Naive thymus-derived CD8-positive, alpha-beta T cell (primary cell): Measurements from ENCODE around the gene AMZ2. TPM values are rescaled to one million over a fixed set of nuclear protein-coding genes. Genes with fewer than 3 reads are reported as not detected.
"Not testable (repeated sequence)": the region's sequence is repeated elsewhere in the genome, so short reads cannot be mapped to it uniquely, and the experiment has no call there.

ENCODE experiments used
- ATAC-seq, 2 donors: fragments of 150-1000 bp; cut with Tn5 transposase in 1 of 2; sonication (Bioruptor Pico), chemical (Tn5 transposase) in 1 of 2; 1 replicate in 1 of 2; 2 replicates in 1 of 2; pipeline ENCODE4 v1.10.0; 2021; ENCODE audit warnings: mild to moderate bottlenecking in 2 of 2, moderate library complexity in 2 of 2
- POLR2A ChIA-PET: fragments of 350-600 bp; sonication (Branson Sonifier 250); formaldehyde crosslinking; loops from one replicate; lab custom pipeline; 2021; ENCODE audit warnings: antibody characterized with exemption; lab: Charles Lee
- DNase-seq, 10 donors: peaks; one replicate each; pipeline versions ENCODE4 v3.0.0 to v3.0.0-alpha.2; 2020 to 2022
- H3K27ac Mint-ChIP-seq, 10 donors: one replicate each; pipeline ENCODE4 v1.8.0; 2020 to 2022; ENCODE audit warnings: mild to moderate bottlenecking in 10 of 10, mixed read lengths in 10 of 10, moderate library complexity in 4 of 10, inconsistent platforms in 1 of 10
- H3K27me3 Mint-ChIP-seq, 5 donors: one replicate each; pipeline ENCODE4 v1.8.0; 2021 to 2022; ENCODE audit warnings: mixed read lengths in 5 of 5
- H3K36me3 Mint-ChIP-seq, 3 donors: one replicate each; pipeline ENCODE4 v1.8.0; 2020 to 2022; ENCODE audit warnings: mixed read lengths in 3 of 3, mild to moderate bottlenecking in 2 of 3, inconsistent platforms in 1 of 3
- H3K4me1 Mint-ChIP-seq, 4 donors: one replicate each; pipeline ENCODE4 v1.8.0; 2021 to 2022; ENCODE audit warnings: mixed read lengths in 4 of 4
- H3K4me3 Mint-ChIP-seq, 10 donors: one replicate each; pipeline ENCODE4 v1.8.0; 2020 to 2022; ENCODE audit warnings: mild to moderate bottlenecking in 10 of 10, mixed read lengths in 10 of 10, moderate library complexity in 6 of 10, inconsistent platforms in 1 of 10
- H3K9me3 Mint-ChIP-seq, 9 donors: one replicate each; pipeline ENCODE4 v1.8.0; 2020 to 2022; ENCODE audit warnings: mixed read lengths in 9 of 9, mild to moderate bottlenecking in 3 of 9, inconsistent platforms in 1 of 9, moderate library complexity in 1 of 9
- polyA plus RNA-seq, 3 donors: library from polyadenylated mRNA; unstranded; fragments of 300-500 nt; fragmentation: Illumina TruSeq; gene quantifications; one replicate each; pipeline ENCODE4 v1.2.3, GENCODE V29; 2021
- total RNA-seq, 8 experiments: library from RNA in 2 of 8; stranded (reverse) in 2 of 8; gene quantifications; one replicate each; pipeline ENCODE4 v1.2.3 and lab custom pipeline; 2021 to 2026

AMZ2 gene
- 10 to 100 TPM; 72.4 to 72.7 TPM for total RNA-seq
- 100 to 1,000 TPM in 1 of 3 donors, 10 to 100 TPM in 2; 89.0 to 125 (median 94.6) TPM for polyA plus RNA-seq
- total RNA-seq (lab: John Stamatoyannopoulos, UW) = 49.5 to 71.2 (median 60.8) reads per million in 6 experiments

GRCh38 chr17:68247445-68248198, at the start of gene AMZ2:
Gene AMZ2 (plus strand): TSS chr17:68248043. CDS start chr17:68250188, 2,145 bp downstream.
- ATAC-seq (peak; percentile 86 to 88), DNase-seq (peak; percentile 91 to 99 (median 98))
- H3K27me3 Mint-ChIP-seq = no peaks in the 10 kb centered on the region
- H3K4me1 Mint-ChIP-seq = peaks cover 10 to 47% (median 32%) of the 10 kb centered on the region in 4 donors
- POLR2A ChIA-PET = interaction anchor here (0.6 to 4.8 kb wide), 26 partner anchors 8 to 1343 kb away, joined by 3 to 95 read pairs (median 4); partner anchors contain the start of genes ARSG, SLC16A6 and WIPI1
- no peaks in the 10 kb centered on the region for H3K9me3 Mint-ChIP-seq
- H3K4me3 Mint-ChIP-seq = peak within 1 kb of the TSS; percentile 91 to 98 (median 94)
- peak within 1 kb of the TSS; percentile 90 to 99 (median 98) for H3K27ac Mint-ChIP-seq
- peaks cover 0 to 19% (median 7%) of the 10 kb centered on the region in 3 donors for H3K36me3 Mint-ChIP-seq

GRCh38 chr17:68198931-68199836, 48.7 kb upstream of the AMZ2 start:
- POLR2A ChIA-PET = interaction anchor here (0.5 to 14.4 kb wide), 8 partner anchors 16 to 202 kb away, joined by 3 to 224 read pairs (median 6); partner anchors contain the start of gene AMZ2
- peaks cover 5 to 44% (median 11%) of the 10 kb centered on the region in 5 donors for H3K27me3 Mint-ChIP-seq
- peaks cover 11 to 45% (median 33%) of the 10 kb centered on the region in 4 donors for H3K4me1 Mint-ChIP-seq

GRCh38 chr17:68199837-68200688, 47.8 kb upstream of the AMZ2 start:
- H3K9me3 Mint-ChIP-seq = no peaks in the 10 kb centered on the region
- peak overlapping the region; percentile 77 to 87 (median 85) for H3K4me3 Mint-ChIP-seq
- peaks cover 0 to 1% (median 0%) of the 10 kb centered on the region in 3 donors for H3K36me3 Mint-ChIP-seq
- POLR2A ChIA-PET = interaction anchor here (0.6 to 14.4 kb wide), 10 partner anchors 10 to 235 kb away, joined by 3 to 224 read pairs (median 4); partner anchors contain the start of gene AMZ2
- peaks cover 11 to 49% (median 34%) of the 10 kb centered on the region in 4 donors for H3K4me1 Mint-ChIP-seq
- H3K27me3 Mint-ChIP-seq = peaks cover 5 to 43% (median 10%) of the 10 kb centered on the region in 5 donors
- DNase-seq = peak in 3 of 10 donors; percentile 20 to 41 (median 29)
- peak overlapping the region in 8 of 10 donors; percentile 13 to 80 (median 56) for H3K27ac Mint-ChIP-seq
- ATAC-seq = no peak

More at GRCh38 chr17:68198931-68199836, 48.7 kb upstream of the AMZ2 start:
- Mint-ChIP-seq H3K4me3 (peak overlapping the region; percentile 77 to 87 (median 85)), H3K27ac (peak overlapping the region in 4 of 10 donors; percentile 22 to 80 (median 54)), H3K36me3 (peaks cover 0 to 1% (median 0%) of the 10 kb centered on the region in 3 donors), H3K9me3 (no peaks in the 10 kb centered on the region)
- ATAC-seq = peak; percentile 48 to 55
- DNase-seq = peak in 3 of 10 donors; percentile 21 to 46 (median 41)

- Mint-ChIP-seq H3K4me1 (peaks cover 11 to 45% (median 27%) of the 10 kb centered on the region in 4 donors), H3K36me3 (peaks cover 0 to 1% (median 0%) of the 10 kb centered on the region in 3 donors), H3K27ac (peak overlapping the region in 7 of 10 donors; percentile 13 to 80 (median 37)), H3K9me3 (no peaks in the 10 kb centered on the region), H3K4me3 (peak overlapping the region; percentile 77 to 87 (median 85)), H3K27me3 (peaks cover 5 to 35% (median 10%) of the 10 kb centered on the region in 5 donors)
- DNase-seq (peak in 9 of 10 donors; percentile 47 to 83 (median 72)), ATAC-seq (peak; percentile 21 to 22)
- POLR2A ChIA-PET = interaction anchor here (0.6 to 14.4 kb wide), 9 partner anchors 11 to 234 kb away, joined by 3 to 224 read pairs (median 4); partner anchors contain the start of gene AMZ2
Observed at GRCh38 chr17:68200689-68201417, 47.0 kb upstream of the AMZ2 start.

- H3K36me3 Mint-ChIP-seq, H3K9me3 Mint-ChIP-seq, DNase-seq, ATAC-seq: not testable (repeated sequence)
- peaks cover 5 to 30% (median 10%) of the 10 kb centered on the region in 5 donors for H3K27me3 Mint-ChIP-seq
- H3K4me1 Mint-ChIP-seq = peaks cover 13 to 47% (median 29%) of the 10 kb centered on the region in 4 donors
- peak overlapping the region in 5 of 10 donors; percentile 39 to 80 (median 48) for H3K4me3 Mint-ChIP-seq
- peak overlapping the region in 1 of 10 donors; percentile 16 for H3K27ac Mint-ChIP-seq
- POLR2A ChIA-PET = interaction anchor here (1.0 to 14.4 kb wide), 4 partner anchors 18 to 46 kb away, joined by 3 to 224 read pairs (median 8); no protein-coding TSS in a partner anchor
Observed at GRCh38 chr17:68201418-68201771, 46.4 kb upstream of the AMZ2 start.

- POLR2A ChIA-PET = interaction anchor here (1.0 to 14.4 kb wide), 2 partner anchors 19 to 45 kb away, joined by 4 to 224 read pairs; no protein-coding TSS in a partner anchor
- not testable (repeated sequence) for DNase-seq, H3K36me3 Mint-ChIP-seq, H3K9me3 Mint-ChIP-seq, ATAC-seq, H3K27ac Mint-ChIP-seq
- Mint-ChIP-seq H3K27me3 (peaks cover 5 to 22% (median 10%) of the 10 kb centered on the region in 5 donors), H3K4me3 (peak overlapping the region in 1 of 10 donors; percentile 39), H3K4me1 (peaks cover 13 to 52% (median 33%) of the 10 kb centered on the region in 4 donors)
Observed at GRCh38 chr17:68202321-68202720, 45.5 kb upstream of the AMZ2 start.

- ATAC-seq (no peak), DNase-seq (no peak)
- Mint-ChIP-seq H3K27me3 (peaks cover 3 to 6% (median 5%) of the 10 kb centered on the region in 5 donors), H3K36me3 (peaks cover 3 to 12% (median 7%) of the 10 kb centered on the region in 3 donors), H3K27ac (peak overlapping the region in 5 of 10 donors; percentile 36 to 72 (median 43)), H3K9me3 (no peaks in the 10 kb centered on the region), H3K4me3 (peak overlapping the region; percentile 50 to 91 (median 84)), H3K4me1 (peaks cover 13 to 45% (median 24%) of the 10 kb centered on the region in 4 donors)
- POLR2A ChIA-PET = interaction anchor here (0.6 to 14.4 kb wide), 15 partner anchors 8 to 256 kb away, joined by 3 to 224 read pairs (median 7); partner anchors contain the start of genes AMZ2, ARSG and SLC16A6
Observed at GRCh38 chr17:68204736-68205135, 43.1 kb upstream of the AMZ2 start.

- H3K9me3 Mint-ChIP-seq = no peaks in the 10 kb centered on the region
- no peaks in the 10 kb centered on the region for H3K27me3 Mint-ChIP-seq
- H3K27ac Mint-ChIP-seq = peak overlapping the region; percentile 43 to 97 (median 91)
- DNase-seq = peak; percentile 81 to 95 (median 92)
- H3K4me1 Mint-ChIP-seq = peaks cover 11 to 43% (median 22%) of the 10 kb centered on the region in 4 donors
- peak; percentile 80 to 81 for ATAC-seq
- H3K36me3 Mint-ChIP-seq = peaks cover 5 to 17% (median 11%) of the 10 kb centered on the region in 3 donors
- peak overlapping the region; percentile 78 to 95 (median 87) for H3K4me3 Mint-ChIP-seq
- POLR2A ChIA-PET = interaction anchor here (0.6 to 14.4 kb wide), 21 partner anchors 9 to 255 kb away, joined by 3 to 224 read pairs (median 6); partner anchors contain the start of genes AMZ2, ARSG, SLC16A6 and WIPI1
Observed at GRCh38 chr17:68205251-68205807, 42.5 kb upstream of the AMZ2 start.

- peak in 7 of 10 donors; percentile 47 to 86 (median 66) for DNase-seq
- POLR2A ChIA-PET = interaction anchor here (0.7 to 14.4 kb wide), 22 partner anchors 10 to 254 kb away, joined by 3 to 224 read pairs (median 6); partner anchors contain the start of genes AMZ2, ARSG, SLC16A6 and WIPI1
Observed at GRCh38 chr17:68205808-68206720, 41.8 kb upstream of the AMZ2 start.

More at GRCh38 chr17:68205808-68206720, 41.8 kb upstream of the AMZ2 start:
- Mint-ChIP-seq H3K9me3 (no peaks in the 10 kb centered on the region), H3K27me3 (no peaks in the 10 kb centered on the region), H3K4me3 (peak overlapping the region; percentile 82 to 97 (median 90)), H3K4me1 (peaks cover 8 to 43% (median 25%) of the 10 kb centered on the region in 4 donors), H3K27ac (peak overlapping the region; percentile 46 to 98 (median 90)), H3K36me3 (peaks cover 7 to 23% (median 15%) of the 10 kb centered on the region in 3 donors)
- ATAC-seq = peak; percentile 69 to 78
